Stimulated activated CD8-positive, alpha-beta memory T cell treated with anti-CD3 and anti-CD28 coated beads, Interleukin-12 subunit alpha, Interleukin-12 subunit beta, amount 100 ng/mL, for 24 hours (primary cell): ENCODE results near the gene CYP26B1.

Source experiments
- DNase-seq: peaks from one replicate; pipeline ENCODE4 v3.0.0-alpha.2; 2020; ENCODE audit errors: extremely low read depth

CYP26B1 gene

GRCh38 chr2:72155151-72155550 lies 7.5 kb upstream of the CYP26B1 start:
- DNase-seq, result no peak

- no peak for DNase-seq
These were observed 6.8 kb upstream of the CYP26B1 start for GRCh38 chr2:72154386-72154975.

GRCh38 chr2:72153924-72154323 lies 6.3 kb upstream of the CYP26B1 start:
- no peak for DNase-seq

- no peak for DNase-seq
These were observed 5.5 kb upstream of the CYP26B1 start for GRCh38 chr2:72153026-72153791.

GRCh38 chr2:72150861-72151356 lies 3.2 kb upstream of the CYP26B1 start:
- DNase-seq, result no peak

- no peak for DNase-seq
These were observed 2.6 kb upstream of the CYP26B1 start for GRCh38 chr2:72150157-72150860.

GRCh38 chr2:72149556-72150156 lies 2.0 kb upstream of the CYP26B1 start:
- no peak for DNase-seq

GRCh38 chr2:72148837-72149555 lies 1.3 kb upstream of the CYP26B1 start:
- no peak for DNase-seq

- DNase-seq, result no peak
These were observed 558 bp upstream of the CYP26B1 start for GRCh38 chr2:72148003-72148836.

- no peak for DNase-seq
These were observed 1.0 kb downstream of the CYP26B1 start for GRCh38 chr2:72146347-72147302.

GRCh38 chr2:72145658-72146329 lies 1.9 kb downstream of the CYP26B1 start:
- no peak for DNase-seq

- DNase-seq, result no peak
These were observed 2.4 kb downstream of the CYP26B1 start for GRCh38 chr2:72145289-72145657.

- no peak for DNase-seq
These were observed 2.9 kb downstream of the CYP26B1 start for GRCh38 chr2:72144632-72145288.

- no peak for DNase-seq
These were observed 3.4 kb downstream of the CYP26B1 start for GRCh38 chr2:72144274-72144631.

- DNase-seq, result no peak
These were observed 4.0 kb downstream of the CYP26B1 start for GRCh38 chr2:72143441-72144273.

- no peak for DNase-seq
These were observed 4.9 kb downstream of the CYP26B1 start for GRCh38 chr2:72142570-72143440.
